Stimulated activated CD4-positive, alpha-beta T cell treated with anti-CD3 and anti-CD28 coated beads, TNF-alpha, amount 100 ng/mL, for 4 hours (primary cell): ENCODE measurements around the gene IZUMO2.
"Not testable (repeated sequence)": the region's sequence is repeated elsewhere in the genome, so short reads cannot be mapped to it uniquely, and the experiment has no call there.

Experiments used
- DNase-seq, 3 experiments: peaks; one replicate each; pipeline ENCODE4 v3.0.0-alpha.2; 2020; ENCODE audit warnings: low read depth in 3 of 3

Gene IZUMO2

DNA sequence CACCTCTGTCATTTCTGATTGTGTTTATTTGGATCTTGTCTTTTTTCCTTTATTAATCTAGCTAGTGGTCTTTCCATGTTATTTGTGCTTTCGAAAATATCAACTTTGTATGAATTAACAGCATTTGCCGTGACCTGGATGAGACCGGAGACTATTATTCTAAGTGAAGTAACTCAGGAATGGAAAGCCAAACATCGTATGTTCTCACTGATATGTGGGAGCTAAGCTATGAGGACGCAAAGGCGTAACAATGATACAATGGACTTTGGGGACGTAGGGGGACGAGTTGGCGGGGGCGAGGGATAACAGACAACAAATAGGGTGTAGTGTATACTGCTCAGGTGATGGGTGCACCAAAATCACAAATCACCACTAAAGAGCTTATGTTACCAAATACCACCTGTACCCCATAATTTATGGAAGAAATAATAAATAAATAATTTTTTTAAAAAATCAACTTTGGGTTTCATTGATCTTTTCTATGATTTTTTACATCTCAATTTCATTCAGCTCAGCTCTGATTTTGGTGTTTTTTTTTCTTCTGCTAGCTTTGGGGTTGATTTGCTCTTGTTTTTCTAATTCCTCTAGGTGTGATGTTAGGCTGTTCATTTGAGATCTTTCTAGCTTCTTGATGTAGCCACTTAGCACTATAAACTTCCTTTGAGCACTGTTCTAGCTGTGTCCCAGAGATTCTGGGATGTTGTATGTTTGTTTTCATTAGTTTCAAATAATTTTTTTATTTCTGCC is 27.1 kb downstream of the IZUMO2 start:
- not testable (repeated sequence) for DNase-seq

DNA sequence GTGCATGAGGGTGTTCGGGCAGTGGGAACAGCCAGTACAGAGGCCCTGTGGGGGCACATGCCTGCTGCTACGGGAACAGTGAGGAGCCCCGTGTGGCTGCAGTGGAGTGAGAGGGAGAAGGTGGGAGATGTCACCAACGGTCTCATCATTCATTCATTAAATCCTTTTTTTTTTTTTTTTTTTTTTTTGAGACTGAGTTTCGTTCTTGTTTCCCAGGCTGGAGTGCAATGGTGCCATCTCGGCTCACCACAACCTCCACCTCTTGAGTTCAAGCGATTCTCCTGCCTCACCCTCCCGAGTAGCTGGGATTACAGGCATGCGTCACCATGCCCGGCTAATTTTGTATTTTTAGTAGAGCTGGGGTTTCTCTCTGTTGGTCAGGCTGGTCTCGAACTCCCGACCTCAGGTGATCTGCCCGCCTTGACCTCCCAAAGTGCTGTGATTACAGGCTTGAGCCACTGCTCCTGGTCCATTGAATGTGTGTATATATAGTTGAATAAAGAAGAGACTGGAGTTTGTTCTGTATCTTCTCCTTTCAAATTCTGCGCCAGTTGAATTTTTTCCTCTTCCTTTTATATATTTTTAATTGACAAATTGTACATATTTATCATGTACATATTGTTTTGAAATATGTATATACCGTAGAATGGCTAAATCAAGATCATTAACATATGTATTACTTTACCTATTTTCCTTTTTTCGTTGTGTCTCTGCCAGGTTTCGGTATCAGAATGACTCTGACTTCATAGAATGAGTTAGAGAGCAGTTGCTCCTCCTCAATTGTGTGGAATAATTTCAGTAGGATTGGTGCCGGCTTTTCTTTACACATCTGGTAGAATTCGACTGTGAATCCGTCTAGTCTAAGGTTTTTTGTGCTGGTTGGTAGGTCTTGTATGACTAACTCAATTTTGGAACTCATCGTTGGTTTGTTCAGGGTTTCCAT is 28.0 kb downstream of the IZUMO2 start:
- DNase-seq, result not testable (repeated sequence)

DNA sequence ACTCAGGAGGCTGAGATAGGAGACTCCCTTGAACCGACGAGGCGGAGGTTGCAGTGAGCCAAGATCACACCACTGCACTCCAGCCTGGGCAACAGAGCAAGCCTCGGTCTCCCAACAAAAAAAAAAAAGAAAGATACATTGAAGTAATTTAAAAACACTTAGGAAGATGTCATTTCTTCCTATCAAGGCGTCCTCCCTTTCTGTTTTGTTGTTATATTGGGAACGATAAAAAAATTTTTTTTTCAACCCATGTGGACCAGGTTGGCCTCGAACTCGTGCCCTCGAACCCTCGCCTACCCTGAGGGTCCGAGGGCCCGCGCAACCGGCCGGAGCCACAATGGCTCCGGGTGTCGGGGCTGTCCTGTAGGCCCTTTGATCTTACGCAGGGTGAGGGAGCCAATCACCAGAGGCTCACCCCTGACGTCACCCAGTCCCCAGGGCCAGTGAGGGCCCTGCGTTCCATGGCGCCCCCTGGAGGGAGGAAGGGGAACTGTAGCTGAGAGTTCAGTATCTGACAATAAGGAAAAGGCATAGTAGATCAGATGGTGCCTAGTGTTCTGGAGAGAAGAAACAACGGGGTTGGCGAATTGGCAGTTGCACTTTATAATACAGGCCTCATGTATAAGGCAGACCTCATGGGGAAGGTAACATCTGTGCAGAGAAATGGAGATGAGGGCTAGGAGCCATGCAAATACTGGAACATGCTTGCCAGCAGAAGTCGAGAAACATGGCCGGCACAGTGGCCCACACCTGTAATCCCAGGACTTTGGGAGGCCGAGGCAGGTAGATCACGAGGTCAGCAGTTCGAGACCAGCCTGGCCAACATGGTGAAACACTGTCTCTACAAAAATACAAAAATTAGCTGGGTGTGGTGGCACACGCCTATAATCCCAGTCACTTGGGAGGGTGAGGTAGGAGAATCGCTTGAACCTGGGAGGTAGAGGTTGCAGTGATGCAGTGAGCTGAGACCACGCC is 29.3 kb downstream of the IZUMO2 start:
- not testable (repeated sequence) for DNase-seq

DNA sequence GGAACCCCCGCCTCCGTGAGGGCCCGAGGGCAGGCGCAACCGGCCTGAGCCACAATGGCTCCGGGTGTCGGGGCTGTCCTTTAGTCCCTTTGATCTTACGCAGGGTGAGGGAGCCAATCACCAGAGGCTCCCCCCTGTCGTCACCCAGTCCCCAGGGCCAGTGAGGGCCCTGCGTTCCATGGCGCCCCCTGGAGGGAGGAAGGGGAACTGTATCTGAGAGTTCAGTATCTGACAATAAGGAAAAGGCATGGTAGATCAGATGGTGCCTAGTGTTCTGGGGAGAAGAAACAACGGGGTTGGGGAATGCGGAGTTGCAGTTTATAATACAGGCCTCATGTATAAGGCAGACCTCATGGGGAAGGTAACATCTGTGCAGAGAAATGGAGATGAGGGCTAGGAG is 59.1 kb downstream of the IZUMO2 start:
- not testable (repeated sequence) for DNase-seq

DNA sequence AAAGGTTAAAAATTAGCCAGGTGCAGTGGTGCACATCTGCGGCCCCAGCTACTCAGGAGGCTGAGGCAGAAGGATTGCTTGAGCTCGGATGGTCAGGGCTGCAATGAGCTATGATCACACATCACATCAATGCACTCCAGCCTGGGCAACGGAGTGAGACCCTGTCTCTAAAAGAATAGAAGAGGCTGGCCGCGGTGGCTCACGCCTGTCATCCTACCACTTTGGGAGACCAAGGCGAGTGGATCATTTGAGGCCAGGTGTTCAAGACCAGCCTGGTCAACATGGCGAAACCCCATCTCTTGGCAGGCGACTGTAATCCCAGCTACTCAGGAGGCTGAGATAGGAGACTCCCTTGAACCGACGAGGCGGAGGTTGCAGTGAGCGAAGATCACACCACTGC is 59.7 kb downstream of the IZUMO2 start:
- not testable (repeated sequence) for DNase-seq
